Ishikawa (cell line): ENCODE data around the gene ARHGEF4.

Experiments used
- CEBPB ChIP-seq: IDR thresholded peaks from 2 replicates; pipeline ENCODE4 v1.6.1; 2012
- CREB1 ChIP-seq: IDR thresholded peaks from 2 replicates; pipeline ENCODE4 v1.6.1; 2012; ENCODE audit warnings: low read depth
- EGR1 ChIP-seq: IDR thresholded peaks from 2 replicates; pipeline ENCODE4 v1.6.1; 2012
- EP300 ChIP-seq: IDR thresholded peaks from 2 replicates; pipeline ENCODE4 v1.6.1; 2012; ENCODE audit warnings: borderline replicate concordance
- FOXM1 ChIP-seq: IDR thresholded peaks from 2 replicates; pipeline ENCODE4 v1.6.1; 2012; ENCODE audit warnings: low read depth, borderline replicate concordance
- NFIC ChIP-seq: IDR thresholded peaks from 2 replicates; pipeline ENCODE4 v1.6.1; 2012
- RAD21 ChIP-seq: IDR thresholded peaks from 2 replicates; pipeline ENCODE4 v1.6.1; 2012; ENCODE audit warnings: low read depth
- TAF1 ChIP-seq: IDR thresholded peaks from 2 replicates; pipeline ENCODE4 v1.6.1; 2012; ENCODE audit warnings: low read depth, mild to moderate bottlenecking
- TCF12 ChIP-seq: IDR thresholded peaks from 2 replicates; pipeline ENCODE4 v1.6.1; 2012; ENCODE audit warnings: low read depth
- TEAD4 ChIP-seq: IDR thresholded peaks from 2 replicates; pipeline ENCODE4 v1.6.1; 2012
- YY1 ChIP-seq: IDR thresholded peaks from 2 replicates; pipeline ENCODE4 v1.6.1; 2012; ENCODE audit warnings: low read depth
- ZBTB7A ChIP-seq: IDR thresholded peaks from 2 replicates; pipeline ENCODE4 v1.6.1; 2012; ENCODE audit warnings: low read depth
- TF ChIP-seq, protein P1 (sequence below): IDR thresholded peaks from 2 replicates; pipeline ENCODE4 v1.6.1; 2012

DNA sequence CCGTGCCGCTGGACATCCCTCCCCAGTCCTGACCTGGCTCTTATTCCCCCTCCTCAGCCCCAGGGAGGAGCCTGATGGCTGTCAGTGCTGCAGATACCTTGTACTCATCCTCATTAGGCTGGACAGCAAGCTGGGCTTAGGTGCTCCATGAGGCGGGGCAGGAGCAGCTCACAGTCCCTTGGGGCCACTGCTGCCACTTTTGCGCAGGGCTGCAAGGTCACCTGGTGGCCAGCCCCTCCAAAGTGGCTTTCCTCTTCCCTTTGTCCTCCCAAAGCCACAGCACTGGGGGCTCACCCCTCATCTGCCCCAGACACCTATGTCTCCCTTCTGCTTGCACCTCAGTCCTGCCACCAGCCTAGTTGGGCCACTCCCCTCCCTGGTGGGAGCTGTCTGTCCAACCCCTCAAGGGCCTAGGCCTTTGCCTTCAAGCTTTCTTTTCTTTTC lies 195.7 kb downstream of the ARHGEF4 start:
- TF ChIP-seq TAF1: no peak
- TF ChIP-seq EGR1: no peak
- no peak for TF ChIP-seq YY1
- no peak for TF ChIP-seq EP300
- TF ChIP-seq RAD21: no peak
- TF ChIP-seq TCF12: no peak
- TF ChIP-seq, protein P1, sequence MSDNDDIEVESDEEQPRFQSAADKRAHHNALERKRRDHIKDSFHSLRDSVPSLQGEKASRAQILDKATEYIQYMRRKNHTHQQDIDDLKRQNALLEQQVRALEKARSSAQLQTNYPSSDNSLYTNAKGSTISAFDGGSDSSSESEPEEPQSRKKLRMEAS: no peak
- no peak for TF ChIP-seq CREB1
- TF ChIP-seq ZBTB7A: no peak
- TF ChIP-seq NFIC: no peak
- no peak for TF ChIP-seq TEAD4
- TF ChIP-seq CEBPB: no peak
- no peak for TF ChIP-seq FOXM1
